ENCODE data around the gene LAT.

The LAT gene

GRCh38 chr16:29009050-29009837 lies 24.4 kb downstream of the LAT start:
- peak; percentile 56 for DNase-seq
- peak; percentile 15 for ATAC-seq

DNA sequence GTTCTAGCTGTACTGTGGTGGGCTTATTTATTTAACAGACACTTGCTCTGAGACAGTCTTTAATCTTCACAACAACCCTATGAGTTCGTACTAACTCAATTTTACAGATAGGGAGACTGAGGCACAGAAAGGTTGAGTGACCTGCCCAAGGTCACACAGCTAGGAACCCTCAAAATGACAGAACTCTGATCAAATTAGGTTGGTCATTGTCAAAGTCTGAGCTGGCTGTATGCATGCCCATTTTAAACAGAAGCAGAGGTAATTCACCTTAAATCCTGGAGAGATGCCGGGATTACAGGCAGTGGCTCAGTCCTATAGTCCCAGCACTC lies 24.9 kb downstream of the LAT start:
- no peak for ATAC-seq
- no peak for DNase-seq

DNA sequence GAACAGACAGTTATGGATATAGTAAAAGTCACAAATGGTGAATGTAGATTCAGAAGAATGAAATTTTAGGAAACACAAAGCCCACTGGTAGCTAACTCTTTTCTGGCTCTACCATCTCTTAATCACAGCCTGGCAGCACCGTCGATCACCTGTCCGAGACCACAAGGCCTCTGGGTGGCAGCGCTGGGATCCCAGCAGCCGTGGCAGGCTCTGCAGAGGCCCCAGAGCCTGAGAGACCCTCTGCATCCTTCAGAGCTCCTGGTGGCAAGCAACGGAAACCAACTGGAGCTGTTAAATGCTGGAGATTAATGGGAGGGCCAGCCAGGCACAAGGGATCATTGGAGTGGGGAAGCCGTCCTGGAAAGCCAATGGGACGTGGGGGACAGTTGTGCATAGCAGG lies 26.3 kb downstream of the LAT start:
- DNase-seq (peak; percentile 47), ATAC-seq (no peak)

GRCh38 chr16:29011851-29012250 lies 27.0 kb downstream of the LAT start:
- ATAC-seq (no peak), DNase-seq (no peak)

DNA sequence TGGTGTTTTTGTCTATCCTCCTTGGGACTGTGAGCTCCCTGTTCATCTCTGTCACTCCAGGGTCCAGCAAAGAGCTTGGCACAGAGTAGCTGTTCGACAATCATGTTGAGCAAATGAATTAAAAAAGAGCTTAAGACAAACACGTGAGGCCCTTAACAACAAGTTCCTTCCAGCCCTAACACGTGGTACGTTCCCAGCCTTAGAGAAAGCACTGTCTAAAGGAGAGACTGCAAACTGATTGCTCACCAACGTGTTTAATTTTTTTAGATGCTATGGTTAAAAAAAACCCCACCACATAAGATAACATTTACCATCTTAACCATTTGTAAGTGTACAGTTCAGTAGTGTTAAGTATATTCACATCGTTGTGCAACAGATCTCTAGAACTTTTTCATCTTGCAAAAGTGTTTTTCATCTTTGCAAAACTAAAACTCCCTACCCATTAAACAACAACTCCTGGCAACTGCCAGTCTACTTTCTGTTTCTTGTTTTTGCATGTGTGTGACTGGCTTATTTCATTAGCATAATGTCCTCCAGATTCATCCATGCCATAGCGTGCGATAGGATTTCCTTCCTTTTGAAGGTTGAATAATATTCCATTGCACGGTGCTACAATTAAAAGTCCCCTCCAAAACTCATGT lies 28.2 kb downstream of the LAT start:
- DNase-seq (no peak), ATAC-seq (peak; percentile 24)

- no peak for ATAC-seq
- DNase-seq, result no peak
Measured at GRCh38 chr16:29014561-29015069, 29.8 kb downstream of the LAT start.

- DNase-seq, result no peak
- ATAC-seq, result no peak
Measured at GRCh38 chr16:29022196-29022595, 37.3 kb downstream of the LAT start.

- no peak for ATAC-seq
- peak; percentile 35 for DNase-seq
Measured at GRCh38 chr16:29023279-29024277, 38.7 kb downstream of the LAT start.

DNA sequence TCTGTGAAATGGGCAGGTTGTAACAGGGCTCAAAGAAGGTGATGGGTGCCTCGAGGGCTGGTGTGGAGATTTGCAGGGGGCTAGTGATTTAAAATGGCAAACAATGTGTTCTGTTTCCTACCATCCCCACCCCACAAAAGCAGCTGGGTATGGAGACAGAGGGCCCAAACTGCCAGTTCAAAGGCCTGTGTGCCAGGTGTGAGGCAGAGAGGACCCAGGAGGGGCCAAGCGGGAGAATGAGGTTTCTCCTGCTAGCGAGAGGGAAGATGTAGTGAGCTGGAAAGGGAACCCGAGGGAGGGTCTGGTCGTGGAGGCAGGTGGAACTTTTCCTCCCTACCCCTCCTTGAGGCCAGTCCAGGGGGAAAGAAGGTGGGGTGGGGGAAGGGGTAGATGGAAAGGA lies 39.4 kb downstream of the LAT start:
- no peak for ATAC-seq
- DNase-seq, result no peak

GRCh38 chr16:29025218-29025617 lies 40.4 kb downstream of the LAT start:
- peak; percentile 47 for DNase-seq
- ATAC-seq, result no peak

DNA sequence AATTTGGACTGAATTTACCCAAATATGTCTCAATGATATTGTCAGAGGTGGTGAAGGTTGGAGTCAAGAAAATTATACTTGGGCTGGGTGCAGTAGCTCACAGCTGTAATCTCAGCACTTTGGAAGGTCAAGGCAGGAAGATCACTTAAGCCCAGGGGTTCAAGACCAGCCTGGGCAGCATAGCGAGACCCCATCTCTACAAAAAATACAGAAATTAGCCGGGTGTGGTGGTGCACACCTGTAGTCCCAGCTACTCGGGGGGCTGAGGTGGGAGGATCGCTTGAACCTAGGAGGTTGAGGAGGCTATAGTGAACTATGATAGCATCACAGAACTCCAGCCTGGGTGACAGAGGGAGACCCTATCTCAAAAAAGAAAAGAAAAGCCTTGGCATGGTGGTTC lies 40.9 kb downstream of the LAT start:
- ATAC-seq (no peak), DNase-seq (no peak)

DNA sequence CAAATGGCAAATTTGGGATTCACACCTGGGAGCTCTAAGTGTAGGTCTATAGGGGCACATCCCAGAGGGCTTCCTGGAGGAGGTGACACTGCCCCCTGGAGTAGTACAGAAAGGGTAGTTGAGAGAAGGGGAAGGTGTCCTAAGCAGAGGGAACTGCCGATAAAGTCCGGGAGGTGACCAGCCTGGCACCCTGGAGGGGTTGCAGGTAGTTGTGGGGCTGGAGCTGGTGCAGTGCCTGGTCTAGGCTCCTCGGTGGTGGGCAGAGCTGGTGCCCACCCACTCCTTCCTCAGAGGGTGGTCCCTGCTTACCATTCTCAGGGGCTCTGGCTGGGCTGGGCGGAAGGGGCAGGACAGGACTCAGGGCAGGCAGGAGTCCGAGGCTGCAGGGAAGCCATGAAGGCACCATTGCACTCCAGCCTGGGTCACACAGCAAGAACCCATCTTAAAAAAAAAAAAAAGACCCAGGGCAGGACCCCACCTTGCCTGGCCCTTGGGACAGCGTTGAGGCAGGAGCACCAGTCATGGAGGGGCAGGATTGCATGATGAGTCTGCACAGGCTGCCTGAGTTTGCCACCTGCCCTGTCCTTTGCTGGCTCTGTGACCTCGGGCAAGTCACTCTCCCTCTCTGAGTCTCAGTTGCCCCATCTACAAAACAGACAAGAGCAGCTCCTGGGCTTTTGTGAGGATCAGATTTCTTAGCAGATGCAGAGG lies 43.8 kb downstream of the LAT start:
- ATAC-seq (no peak), DNase-seq (no peak)

- DNase-seq (peak; percentile 92), ATAC-seq (peak; percentile 98)
Measured at GRCh38 chr16:29029168-29029994, 44.5 kb downstream of the LAT start.

GRCh38 chr16:29030086-29030840 lies 45.4 kb downstream of the LAT start:
- no peak for DNase-seq

More at GRCh38 chr16:29030086-29030840, 45.4 kb downstream of the LAT start:
- no peak for ATAC-seq

Data from stimulated activated naive CD8-positive, alpha-beta T cell treated with anti-CD3 and anti-CD28 coated beads, Interleukin-15, Interleukin-2, amounts not matched to agents 100 U/mL and 50 U/mL, for 24 hours (primary cell).